Measurements from ENCODE around the gene EIF2B2.
A peak's percentile ranks its signal among the peaks of the same experiment; 100 is the strongest.

The EIF2B2 gene

DNA sequence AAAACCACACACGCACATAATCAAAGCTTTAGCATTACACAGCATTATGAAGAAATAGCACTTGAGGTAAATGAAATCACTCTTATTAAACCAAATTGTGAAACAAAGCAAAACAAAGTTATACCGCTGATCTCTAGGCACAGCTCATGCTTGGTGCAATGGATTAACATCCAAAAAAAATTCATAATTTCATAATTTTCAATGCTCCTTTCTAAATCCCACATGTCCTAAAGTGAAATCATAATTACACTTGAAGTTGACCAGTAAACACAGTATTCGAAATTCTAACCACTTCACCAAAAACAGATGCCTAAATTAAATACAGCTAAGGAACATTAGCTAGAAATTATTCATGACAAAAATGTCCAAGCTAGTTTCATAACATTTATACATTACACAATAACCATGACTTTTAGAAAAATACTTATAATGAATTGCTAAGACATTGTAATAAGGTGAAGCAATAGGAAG lies 47.0 kb downstream of the EIF2B2 start:
- H2AFZ ChIP-seq (ENCODE audit: insufficient read depth, low read length, poor library complexity), result no peak overlapping the region
- DNase-seq, result no peak
- no peak overlapping the region for H3K9ac ChIP-seq (ENCODE audit: low read length)
- no peak overlapping the region for H3K23ac ChIP-seq (ENCODE audit: low read length)
- no peak overlapping the region for H2BK120ac ChIP-seq (ENCODE audit: insufficient read depth, low read length, poor library complexity)
- no peak overlapping the region for H4K12ac ChIP-seq (ENCODE audit: low read depth, low read length)
- H4K8ac ChIP-seq (ENCODE audit: low read depth, low read length), result no peak overlapping the region
- no peak overlapping the region for H3K4me2 ChIP-seq (ENCODE audit: low read length)
- no peak overlapping the region for H3K4ac ChIP-seq (ENCODE audit: low read depth, low read length)
- peaks cover 0 to 2% of the 10 kb centered on the region in 2 experiments for H3K36me3 ChIP-seq (ENCODE audit: control insufficient read depth in 1 of 2, insufficient read depth in 2 of 2, low read length in 2 of 2)
- H2BK5ac ChIP-seq (ENCODE audit: low read depth, low read length, poor library complexity), result no peak overlapping the region
- H3K27ac ChIP-seq (ENCODE audit: low read depth, low read length), result no peak overlapping the region
- H3K79me2 ChIP-seq (ENCODE audit: control insufficient read depth, insufficient read depth, low read length, poor library complexity), result peaks cover 5% of the 10 kb centered on the region
- H2AK5ac ChIP-seq (ENCODE audit: low read length), result no peak overlapping the region
- WGBS (ENCODE audit: extremely low coverage, insufficient coverage, insufficient read length), result no CpG with 5 or more reads among the region's 3 CpGs
- H2BK12ac ChIP-seq (ENCODE audit: low read length), result no peak overlapping the region
- peaks cover 0 to 3% of the 10 kb centered on the region in 2 experiments for H3K4me1 ChIP-seq (ENCODE audit: control insufficient read depth in 1 of 2, insufficient read depth in 2 of 2, low read length in 2 of 2)
- no peak overlapping the region for H3K4me3 ChIP-seq (ENCODE audit: low read depth, low read length)
- H3K79me1 ChIP-seq (ENCODE audit: low read length), result peaks cover 6% of the 10 kb centered on the region
- no peak overlapping the region for H3K14ac ChIP-seq (ENCODE audit: low read length)
- H3K9me3 ChIP-seq (ENCODE audit: insufficient read depth, low read depth, low read length), result no peaks in the 10 kb centered on the region
- no peak overlapping the region for H4K91ac ChIP-seq (ENCODE audit: low read depth, low read length)
- no peak overlapping the region for H3K18ac ChIP-seq (ENCODE audit: low read length)
- no peaks in the 10 kb centered on the region for H3K27me3 ChIP-seq (ENCODE audit: insufficient read depth, low read length)

- Histone ChIP-seq H2AFZ (ENCODE audit: insufficient read depth, low read length, poor library complexity) (peak within 1 kb of the TSS; percentile 98), H3K4me3 (ENCODE audit: low read depth, low read length) (peak within 1 kb of the TSS; percentile 68), H3K14ac (ENCODE audit: low read length) (peak within 1 kb of the TSS; percentile 99), H2BK12ac (ENCODE audit: low read length) (peak within 1 kb of the TSS; percentile 84), H2AK5ac (ENCODE audit: low read length) (peak within 1 kb of the TSS; percentile 74), H3K36me3 (ENCODE audit: control insufficient read depth in 1 of 2, insufficient read depth in 2 of 2, low read length in 2 of 2) (no peaks in the 10 kb centered on the region), H3K23ac (ENCODE audit: low read length) (no peak within 1 kb of the TSS), H4K8ac (ENCODE audit: low read depth, low read length) (peak within 1 kb of the TSS; percentile 100), H3K4ac (ENCODE audit: low read depth, low read length) (peak within 1 kb of the TSS; percentile 96), H3K4me1 (ENCODE audit: control insufficient read depth in 1 of 2, insufficient read depth in 2 of 2, low read length in 2 of 2) (peaks cover 0 to 3% of the 10 kb centered on the region in 2 experiments), H2BK5ac (ENCODE audit: low read depth, low read length, poor library complexity) (peak within 1 kb of the TSS; percentile 93), H3K9ac (ENCODE audit: low read length) (peak within 1 kb of the TSS; percentile 89), H2BK120ac (ENCODE audit: insufficient read depth, low read length, poor library complexity) (peak within 1 kb of the TSS; percentile 97), H4K12ac (ENCODE audit: low read depth, low read length) (peak within 1 kb of the TSS; percentile 94), H3K18ac (ENCODE audit: low read length) (peak within 1 kb of the TSS; percentile 98), H3K4me2 (ENCODE audit: low read length) (peak within 1 kb of the TSS; percentile 71), H3K79me1 (ENCODE audit: low read length) (peaks cover 6% of the 10 kb centered on the region), H4K91ac (ENCODE audit: low read depth, low read length) (peak within 1 kb of the TSS; percentile 96), H3K27me3 (ENCODE audit: insufficient read depth, low read length) (no peaks in the 10 kb centered on the region), H3K27ac (ENCODE audit: low read depth, low read length) (peak within 1 kb of the TSS; percentile 61), H3K9me3 (ENCODE audit: insufficient read depth, low read depth, low read length) (no peaks in the 10 kb centered on the region), H3K79me2 (ENCODE audit: control insufficient read depth, insufficient read depth, low read length, poor library complexity) (peaks cover 5% of the 10 kb centered on the region)
- no CpG with 5 or more reads among the region's 59 CpGs for WGBS (ENCODE audit: extremely low coverage, insufficient coverage, insufficient read length)
- DNase-seq, result peak; percentile 81 to 91
Observed at GRCh38 chr14:75050852-75051555, 48.3 kb downstream of the EIF2B2 start, which contains the start of gene MLH3. Gene MLH3 (minus strand): TSS chr14:75051467. CDS start chr14:75049655, 1,812 bp downstream.

DNA sequence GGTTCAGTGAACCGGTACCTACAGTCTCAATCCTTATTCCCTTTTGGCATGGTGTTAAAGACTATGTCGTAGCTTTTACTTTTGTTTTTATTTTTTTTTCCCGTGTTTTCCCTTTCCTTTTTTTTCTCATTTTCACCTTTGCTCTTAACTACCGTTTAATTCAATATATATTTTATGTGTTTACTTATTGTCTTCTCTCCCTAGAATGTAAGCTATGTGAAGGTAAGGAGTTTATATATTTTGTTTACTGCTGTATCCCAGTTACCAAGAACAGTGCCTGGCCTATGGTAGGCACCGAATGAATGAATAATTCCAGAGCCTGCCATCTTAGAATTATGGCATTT lies 48.8 kb downstream of the EIF2B2 start:
- Histone ChIP-seq H3K18ac (ENCODE audit: low read length) (no peak overlapping the region), H4K12ac (ENCODE audit: low read depth, low read length) (no peak overlapping the region), H4K8ac (ENCODE audit: low read depth, low read length) (no peak overlapping the region), H3K23ac (ENCODE audit: low read length) (no peak overlapping the region), H3K4me3 (ENCODE audit: low read depth, low read length) (no peak overlapping the region), H3K79me1 (ENCODE audit: low read length) (peaks cover 6% of the 10 kb centered on the region), H2BK12ac (ENCODE audit: low read length) (no peak overlapping the region), H2BK120ac (ENCODE audit: insufficient read depth, low read length, poor library complexity) (no peak overlapping the region), H4K91ac (ENCODE audit: low read depth, low read length) (no peak overlapping the region), H3K27ac (ENCODE audit: low read depth, low read length) (no peak overlapping the region), H3K27me3 (ENCODE audit: insufficient read depth, low read length) (no peaks in the 10 kb centered on the region), H3K14ac (ENCODE audit: low read length) (no peak overlapping the region), H3K36me3 (ENCODE audit: control insufficient read depth in 1 of 2, insufficient read depth in 2 of 2, low read length in 2 of 2) (no peaks in the 10 kb centered on the region), H2AK5ac (ENCODE audit: low read length) (no peak overlapping the region), H2AFZ (ENCODE audit: insufficient read depth, low read length, poor library complexity) (no peak overlapping the region), H3K79me2 (ENCODE audit: control insufficient read depth, insufficient read depth, low read length, poor library complexity) (peaks cover 5% of the 10 kb centered on the region), H3K4me1 (ENCODE audit: control insufficient read depth in 1 of 2, insufficient read depth in 2 of 2, low read length in 2 of 2) (peaks cover 0 to 3% of the 10 kb centered on the region in 2 experiments), H3K9ac (ENCODE audit: low read length) (no peak overlapping the region), H2BK5ac (ENCODE audit: low read depth, low read length, poor library complexity) (no peak overlapping the region), H3K4me2 (ENCODE audit: low read length) (peak overlapping the region; percentile 71), H3K9me3 (ENCODE audit: insufficient read depth, low read depth, low read length) (no peaks in the 10 kb centered on the region), H3K4ac (ENCODE audit: low read depth, low read length) (no peak overlapping the region)
- no peak for DNase-seq
- no CpG with 5 or more reads among the region's 5 CpGs for WGBS (ENCODE audit: extremely low coverage, insufficient coverage, insufficient read length)

DNA sequence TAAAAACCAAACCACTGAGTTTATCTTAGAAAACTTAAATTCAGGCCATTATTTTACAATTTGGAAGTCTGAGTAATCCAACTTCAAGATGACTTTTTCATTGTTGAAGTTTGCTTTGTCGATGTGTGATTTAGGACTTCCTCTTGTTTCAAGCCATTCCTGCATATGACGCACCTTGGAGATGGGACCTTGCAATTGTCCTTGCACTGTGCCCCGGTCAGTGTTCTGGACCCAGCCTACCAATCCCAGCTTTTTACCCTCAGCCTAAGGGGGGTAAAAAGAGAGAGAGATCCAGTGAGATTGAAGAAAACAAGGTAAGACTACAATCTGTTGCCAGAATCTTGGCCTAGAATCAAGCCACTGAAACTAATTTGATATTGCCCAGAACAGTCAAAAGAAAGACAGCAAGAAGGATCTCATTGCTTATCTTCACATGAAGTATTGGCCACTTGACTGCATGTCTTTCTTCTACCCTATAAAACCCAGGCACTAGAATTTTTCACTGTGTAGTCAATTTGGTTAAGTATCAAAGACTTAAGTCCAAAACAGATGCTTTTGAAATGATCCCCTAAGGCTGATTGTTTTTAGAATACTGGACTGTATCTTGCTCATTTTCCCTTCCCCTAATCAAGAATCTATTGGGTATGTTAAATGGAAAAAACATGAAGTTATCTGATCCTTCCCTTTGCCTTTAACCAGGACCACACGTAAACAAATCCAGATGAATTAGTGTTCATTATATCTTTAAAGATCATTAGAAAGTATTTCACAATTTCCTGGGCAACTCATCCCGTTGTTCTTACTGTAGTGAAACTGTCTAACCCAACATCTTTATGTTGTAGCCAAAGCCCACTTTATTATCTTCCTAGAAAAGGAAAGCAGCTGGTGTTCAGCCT lies 50.9 kb downstream of the EIF2B2 start:
- Histone ChIP-seq H3K14ac (ENCODE audit: low read length) (no peak overlapping the region), H3K4me2 (ENCODE audit: low read length) (no peak overlapping the region), H3K4me3 (ENCODE audit: low read depth, low read length) (no peak overlapping the region), H2AFZ (ENCODE audit: insufficient read depth, low read length, poor library complexity) (no peak overlapping the region), H3K27ac (ENCODE audit: low read depth, low read length) (no peak overlapping the region), H3K23ac (ENCODE audit: low read length) (no peak overlapping the region), H3K18ac (ENCODE audit: low read length) (no peak overlapping the region), H2BK120ac (ENCODE audit: insufficient read depth, low read length, poor library complexity) (no peak overlapping the region), H3K79me1 (ENCODE audit: low read length) (peaks cover 6% of the 10 kb centered on the region), H2BK5ac (ENCODE audit: low read depth, low read length, poor library complexity) (no peak overlapping the region), H4K91ac (ENCODE audit: low read depth, low read length) (no peak overlapping the region), H3K4me1 (ENCODE audit: control insufficient read depth in 1 of 2, insufficient read depth in 2 of 2, low read length in 2 of 2) (peaks cover 0 to 3% of the 10 kb centered on the region in 2 experiments), H2BK12ac (ENCODE audit: low read length) (no peak overlapping the region), H3K4ac (ENCODE audit: low read depth, low read length) (no peak overlapping the region), H3K9ac (ENCODE audit: low read length) (no peak overlapping the region), H2AK5ac (ENCODE audit: low read length) (no peak overlapping the region), H4K12ac (ENCODE audit: low read depth, low read length) (no peak overlapping the region), H3K27me3 (ENCODE audit: insufficient read depth, low read length) (no peaks in the 10 kb centered on the region), H3K36me3 (ENCODE audit: control insufficient read depth in 1 of 2, insufficient read depth in 2 of 2, low read length in 2 of 2) (no peaks in the 10 kb centered on the region), H3K79me2 (ENCODE audit: control insufficient read depth, insufficient read depth, low read length, poor library complexity) (peaks cover 5% of the 10 kb centered on the region), H4K8ac (ENCODE audit: low read depth, low read length) (no peak overlapping the region), H3K9me3 (ENCODE audit: insufficient read depth, low read depth, low read length) (no peaks in the 10 kb centered on the region)
- no CpG with 5 or more reads among the region's 5 CpGs for WGBS (ENCODE audit: extremely low coverage, insufficient coverage, insufficient read length)
- no peak for DNase-seq

Data from trophoblast cell (in vitro differentiated cells and primary cell).